LHCN-M2 (cell line): Measurements from ENCODE around the gene MAP3K9. TPM values are rescaled to one million over a fixed set of nuclear protein-coding genes. Genes with fewer than 3 reads are reported as not detected.
"Not testable (repeated sequence)": the region's sequence is repeated elsewhere in the genome, so short reads cannot be mapped to it uniquely, and the experiment has no call there.

Source experiments
- DNase-seq: peaks from one replicate; pipeline ENCODE4 v3.0.0-alpha.2; 2012; ENCODE audit warnings: low read depth
- polyA plus RNA-seq: library from polyadenylated mRNA; unstranded; fragments of >200 nt; gene quantifications from one replicate; pipeline ENCODE4 v1.2.1, GENCODE V29; 2012; ENCODE audit warnings: missing spikeins
- total RNA-seq: library from RNA; depleted of rRNA; stranded (reverse); fragments of >200 nt; gene quantifications from 2 replicates; pipeline ENCODE4 v1.2.3, GENCODE V29; 2014; rRNA removed

The MAP3K9 gene
- 0.38 and 0.75 TPM in 2 replicates for total RNA-seq
- 0.60 TPM for polyA plus RNA-seq

GRCh38 chr14:70809225-70810219, at the start of gene MAP3K9:
MAP3K9 (minus strand) TSS chr14:70809513; CDS start chr14:70809171, 342 bp downstream.
- peak; percentile 26 for DNase-seq

- no peak for DNase-seq
These were observed 49.3 kb upstream of the MAP3K9 start for GRCh38 chr14:70858641-70859040.

- DNase-seq: no peak
These were observed 48.2 kb upstream of the MAP3K9 start for GRCh38 chr14:70857496-70857890.

GRCh38 chr14:70856851-70857495, 47.7 kb upstream of the MAP3K9 start:
- peak; percentile 95 for DNase-seq

- no peak for DNase-seq
These were observed 46.2 kb upstream of the MAP3K9 start for GRCh38 chr14:70855486-70855885.

GRCh38 chr14:70853658-70854057, 44.3 kb upstream of the MAP3K9 start:
- DNase-seq: not testable (repeated sequence)

- no peak for DNase-seq
These were observed 38.2 kb upstream of the MAP3K9 start for GRCh38 chr14:70847406-70848090.

GRCh38 chr14:70845601-70846000, 36.3 kb upstream of the MAP3K9 start:
- DNase-seq: no peak

DNA sequence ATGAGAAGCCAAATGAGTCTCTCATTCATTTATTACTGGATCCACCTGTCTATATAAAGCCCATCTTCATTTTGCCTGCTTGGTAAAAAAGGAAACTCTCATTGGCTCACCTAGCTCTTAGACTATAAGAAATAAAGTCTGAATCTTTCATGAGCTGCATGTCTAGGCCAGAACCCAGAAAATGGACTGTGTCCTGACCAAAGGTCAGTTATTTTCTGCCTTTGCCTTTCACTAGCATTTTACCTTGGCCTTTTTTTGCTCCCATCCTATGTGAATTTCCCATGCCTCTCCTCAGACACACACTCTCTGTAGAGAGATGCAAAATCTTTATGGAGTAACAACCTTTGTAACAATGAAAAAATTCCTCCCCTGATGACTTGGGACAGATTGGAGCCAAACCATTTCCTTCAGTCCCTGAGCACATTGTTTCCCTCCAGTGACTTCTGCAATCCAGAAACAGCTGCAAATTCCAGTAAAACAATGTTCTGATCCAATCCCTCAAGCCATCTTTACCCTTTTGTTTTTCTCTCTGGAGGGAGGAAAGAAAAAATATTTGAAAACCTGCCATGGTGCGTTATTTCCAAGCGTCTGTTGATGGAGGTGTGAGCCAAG, 33.6 kb upstream of the MAP3K9 start:
- peak; percentile 23 for DNase-seq

DNA sequence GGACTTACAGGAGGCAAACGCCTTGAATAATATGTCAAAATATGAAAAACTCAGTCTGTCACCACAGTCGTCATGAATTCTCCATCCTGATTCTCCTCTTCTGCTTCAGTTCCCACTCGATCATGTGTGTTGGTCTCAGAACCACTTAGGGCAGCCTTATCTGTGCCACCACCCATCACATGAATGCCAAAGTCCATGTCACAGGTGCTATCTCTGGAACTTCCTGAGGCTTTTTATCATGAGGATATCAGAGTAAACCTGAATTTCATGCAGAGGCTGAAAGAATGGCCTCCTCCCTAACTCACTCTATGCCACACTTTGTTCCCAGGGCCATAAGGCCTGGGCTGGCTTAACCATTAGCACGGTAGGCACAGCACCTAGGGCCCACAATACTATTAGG, 28.8 kb upstream of the MAP3K9 start:
- DNase-seq: no peak

DNA sequence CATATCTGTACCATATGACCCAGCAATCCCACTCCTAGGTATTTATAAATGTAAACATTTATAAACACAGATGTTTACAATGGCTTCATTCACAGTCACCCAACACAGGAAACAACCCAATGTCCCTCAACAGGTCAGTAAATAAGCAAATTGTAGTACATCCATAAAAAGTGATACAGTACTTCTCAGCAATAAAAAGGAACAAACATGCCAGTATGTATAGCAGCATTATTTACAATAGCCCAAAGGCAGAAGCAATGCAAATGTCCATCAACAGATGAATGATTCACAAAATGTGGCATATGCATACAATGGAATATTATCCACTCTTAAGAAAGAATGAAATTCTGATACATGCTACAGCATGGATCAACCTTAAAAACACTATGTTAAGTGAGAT, 27.6 kb upstream of the MAP3K9 start:
- DNase-seq: no peak

DNA sequence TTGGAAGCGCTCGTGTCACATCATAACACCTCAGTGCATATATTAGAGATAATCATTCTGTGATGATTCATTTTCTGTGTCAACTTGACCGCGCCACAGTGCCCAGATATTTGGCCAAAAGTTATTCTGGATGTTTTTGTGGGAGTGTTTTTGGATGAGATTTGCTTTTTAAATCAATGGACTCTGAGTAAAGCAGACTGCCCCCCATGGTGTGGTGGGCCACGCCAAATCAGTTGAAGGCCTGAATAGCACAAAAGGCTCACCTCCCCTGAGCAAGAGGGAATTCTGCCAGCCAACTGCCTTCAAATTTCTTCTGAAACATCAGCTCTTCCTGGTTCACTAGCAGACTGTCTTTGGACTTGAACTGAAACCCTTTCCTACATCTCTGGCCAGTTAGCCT, 24.6 kb upstream of the MAP3K9 start:
- DNase-seq: no peak

DNA sequence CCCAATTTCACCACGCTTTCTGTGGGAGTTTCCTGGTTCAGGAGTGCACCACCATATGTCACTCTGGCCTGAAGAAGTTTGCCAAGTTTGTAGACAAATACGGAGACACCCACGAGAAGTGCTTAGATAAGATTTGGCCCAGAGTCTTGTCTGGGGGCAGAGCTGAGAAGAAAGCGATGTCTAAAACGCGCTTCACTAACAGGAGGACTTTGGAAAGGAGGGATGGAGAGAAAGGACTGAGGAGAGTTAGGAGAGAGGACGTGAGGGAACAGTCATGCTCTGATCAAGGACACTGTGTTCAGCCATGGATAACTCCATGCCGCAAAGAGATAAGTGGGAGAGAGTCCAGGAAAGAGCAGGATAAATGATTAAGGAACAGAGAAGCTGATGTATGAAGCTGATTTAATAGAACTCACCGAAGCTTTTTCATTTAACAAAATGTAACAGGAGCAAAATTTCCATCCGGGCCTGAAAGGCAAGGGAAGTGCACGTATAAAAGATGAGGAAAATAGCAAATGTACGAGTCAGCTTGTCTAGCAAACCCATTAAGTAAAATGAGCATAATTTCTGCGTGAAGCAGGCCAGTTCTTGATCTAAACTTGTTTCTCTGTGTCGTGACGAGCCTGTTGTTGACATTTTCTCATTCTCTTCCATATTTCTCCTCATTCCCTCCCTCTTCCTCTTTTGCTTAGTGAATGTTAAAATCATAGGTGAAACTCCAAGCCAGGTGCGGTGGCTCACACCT, 23.4 kb upstream of the MAP3K9 start:
- DNase-seq: no peak

DNA sequence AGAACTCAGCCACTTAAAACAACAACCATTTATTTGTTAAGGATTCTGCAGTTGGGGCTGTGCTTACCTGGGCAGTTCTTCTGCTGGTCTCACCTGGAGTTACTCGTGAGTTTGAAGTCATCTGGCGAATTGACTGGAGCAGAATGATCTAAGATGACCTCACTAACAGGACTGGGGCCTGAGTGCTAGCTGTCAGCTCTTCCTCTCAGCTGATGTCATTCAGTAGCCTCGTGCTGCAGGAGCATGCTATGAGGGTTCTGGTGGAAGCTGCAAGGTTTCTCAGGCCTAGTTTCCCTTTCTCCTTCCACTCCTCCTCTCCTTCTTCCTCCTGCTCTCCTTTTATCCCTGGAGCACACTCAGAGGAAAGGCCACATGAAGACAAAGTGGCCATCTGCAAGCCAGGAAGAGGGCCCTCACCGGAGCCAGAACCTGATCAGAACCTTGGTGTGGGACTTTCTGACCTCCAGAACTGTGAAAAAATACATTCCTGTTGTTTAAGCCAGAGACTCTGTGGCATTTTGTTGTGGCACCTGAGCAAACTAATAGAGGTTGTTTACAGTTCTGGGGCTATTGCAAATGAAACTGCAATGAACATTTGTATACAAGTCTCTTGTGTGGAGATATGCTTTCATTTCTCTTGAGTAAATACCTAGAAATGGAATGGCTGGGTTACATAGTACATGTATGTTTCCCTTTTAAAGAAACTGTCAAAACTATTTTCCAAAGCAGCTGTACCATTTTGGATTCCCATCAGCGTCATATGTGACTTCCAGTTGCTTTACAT, 21.9 kb upstream of the MAP3K9 start:
- DNase-seq: no peak

GRCh38 chr14:70828188-70828587, 18.9 kb upstream of the MAP3K9 start:
- DNase-seq: no peak

- DNase-seq: no peak
These were observed 18.4 kb upstream of the MAP3K9 start for GRCh38 chr14:70827752-70828151.

DNA sequence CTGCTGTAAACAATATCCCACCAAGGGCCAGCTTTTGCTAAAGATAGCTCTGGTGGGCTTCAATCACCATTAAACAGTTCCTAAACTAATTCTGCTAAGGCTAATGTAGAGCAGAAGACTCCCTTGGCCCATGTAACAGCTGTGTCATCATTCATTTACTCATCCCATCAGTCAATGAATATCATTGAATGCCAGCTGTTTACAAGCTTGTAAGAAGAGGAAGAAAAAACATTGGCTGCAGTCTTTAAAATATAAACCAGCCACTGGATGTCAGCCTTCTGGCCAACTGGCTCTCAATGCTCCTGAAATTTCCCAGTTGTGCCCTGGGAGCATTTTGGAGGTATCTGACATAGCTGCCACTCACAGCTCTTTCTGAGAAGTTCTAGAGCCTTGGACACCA, 18.0 kb upstream of the MAP3K9 start:
- peak; percentile 89 for DNase-seq

DNA sequence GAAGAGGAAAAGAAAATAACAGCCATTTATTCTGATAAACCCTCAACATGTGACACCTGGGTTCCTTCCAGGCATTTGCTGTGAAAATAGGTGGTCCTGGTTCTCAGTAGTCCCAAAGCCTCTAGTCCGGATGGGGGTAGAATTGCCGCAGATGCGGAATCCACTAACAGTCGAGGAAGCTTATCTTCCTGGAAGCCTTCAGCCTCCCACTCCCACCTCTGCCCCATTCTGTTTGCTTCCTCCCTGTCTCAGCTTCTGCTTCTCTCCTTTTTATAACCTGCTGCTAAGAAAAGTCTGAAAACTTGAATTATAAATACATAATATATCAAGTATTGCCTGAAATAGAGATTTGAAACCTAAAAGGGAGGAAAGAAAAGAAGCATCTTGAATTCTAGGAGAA, 14.0 kb upstream of the MAP3K9 start:
- no peak for DNase-seq

GRCh38 chr14:70822530-70823185, 13.3 kb upstream of the MAP3K9 start:
- DNase-seq: no peak
